Activated CD4-positive, alpha-beta T cell treated with anti-CD3 and anti-CD28 coated beads, Interleukin-2, amount 10 ng/mL, durations not matched to agents 24 days and 14 days (primary cell): Measurements from ENCODE around the gene SMYD2. TPM values are rescaled to one million over a fixed set of nuclear protein-coding genes. Genes with fewer than 3 reads are reported as not detected.
A peak's percentile ranks its signal among the peaks of the same experiment; 100 is the strongest.

Source experiments
- DNase-seq: peaks from one replicate; pipeline ENCODE4 v3.0.0; 2022
- H3K27ac Mint-ChIP-seq: one replicate; pipeline ENCODE4 v1.8.0; 2022; ENCODE audit warnings: mild to moderate bottlenecking, mixed read lengths
- H3K27me3 Mint-ChIP-seq: one replicate; pipeline ENCODE4 v1.8.0; 2022; ENCODE audit warnings: mixed read lengths
- H3K36me3 Mint-ChIP-seq: one replicate; pipeline ENCODE4 v1.8.0; 2022; ENCODE audit warnings: low read depth, mild to moderate bottlenecking, mixed read lengths
- H3K4me1 Mint-ChIP-seq: one replicate; pipeline ENCODE4 v1.8.0; 2021; ENCODE audit warnings: mixed read lengths
- H3K4me3 Mint-ChIP-seq: one replicate; pipeline ENCODE4 v1.8.0; 2022; ENCODE audit warnings: mild to moderate bottlenecking, moderate library complexity, mixed read lengths
- H3K9me3 Mint-ChIP-seq: one replicate; pipeline ENCODE4 v1.8.0; 2021; ENCODE audit warnings: mixed read lengths
- intact Hi-C: fragments of 100-400 bp; cut with micrococcal nuclease; formaldehyde crosslinking; loops from one replicate; pipeline ENCODE4 v1.15.1; 2023
- total RNA-seq: library from RNA; stranded (reverse); gene quantifications from 2 replicates; pipeline ENCODE4 v1.2.3, GENCODE V29; 2022

SMYD2 gene
- total RNA-seq, 1 donor from 2014 or later: 34.1 TPM

- intact Hi-C loops: no loop called here
- no peak for DNase-seq
- H3K27me3 Mint-ChIP-seq: no peaks in the 10 kb centered on the region
- H3K36me3 Mint-ChIP-seq: peaks cover 16% of the 10 kb centered on the region
- H3K4me3 Mint-ChIP-seq: no peak overlapping the region
- no peak overlapping the region for H3K27ac Mint-ChIP-seq
- no peaks in the 10 kb centered on the region for H3K4me1 Mint-ChIP-seq
- no peaks in the 10 kb centered on the region for H3K9me3 Mint-ChIP-seq
These were observed 98.4 kb downstream of the SMYD2 start for GRCh38 chr1:214379236-214379970.

GRCh38 chr1:214380396-214380795 lies 99.4 kb downstream of the SMYD2 start:
- Mint-ChIP-seq H3K4me1 (peaks cover 4% of the 10 kb centered on the region), H3K36me3 (peaks cover 22% of the 10 kb centered on the region), H3K9me3 (no peaks in the 10 kb centered on the region), H3K27ac (no peak overlapping the region), H3K27me3 (no peaks in the 10 kb centered on the region), H3K4me3 (no peak overlapping the region)
- DNase-seq: no peak
- intact Hi-C loops: no loop called here

- peaks cover 8% of the 10 kb centered on the region for H3K4me1 Mint-ChIP-seq
- intact Hi-C loops: no loop called here
- no peak for DNase-seq
- H3K27me3 Mint-ChIP-seq: no peaks in the 10 kb centered on the region
- no peaks in the 10 kb centered on the region for H3K9me3 Mint-ChIP-seq
- H3K36me3 Mint-ChIP-seq: peaks cover 24% of the 10 kb centered on the region
- no peak overlapping the region for H3K4me3 Mint-ChIP-seq
- H3K27ac Mint-ChIP-seq: no peak overlapping the region
These were observed 100.2 kb downstream of the SMYD2 start for GRCh38 chr1:214380986-214381695.

GRCh38 chr1:214383381-214384372 lies 102.7 kb downstream of the SMYD2 start:
- H3K27ac Mint-ChIP-seq: no peak overlapping the region
- peaks cover 23% of the 10 kb centered on the region for H3K36me3 Mint-ChIP-seq
- H3K27me3 Mint-ChIP-seq: no peaks in the 10 kb centered on the region
- DNase-seq: no peak
- intact Hi-C loops: no loop called here
- no peaks in the 10 kb centered on the region for H3K9me3 Mint-ChIP-seq
- no peak overlapping the region for H3K4me3 Mint-ChIP-seq
- H3K4me1 Mint-ChIP-seq: peaks cover 18% of the 10 kb centered on the region

- H3K4me1 Mint-ChIP-seq: peaks cover 22% of the 10 kb centered on the region
- no peaks in the 10 kb centered on the region for H3K27me3 Mint-ChIP-seq
- intact Hi-C loops: loop anchor here (5.0 kb wide), 1 partner anchor 52 kb away; no protein-coding TSS in a partner anchor
- peak overlapping the region; percentile 51 for H3K27ac Mint-ChIP-seq
- no peak for DNase-seq
- no peaks in the 10 kb centered on the region for H3K9me3 Mint-ChIP-seq
- no peak overlapping the region for H3K4me3 Mint-ChIP-seq
- H3K36me3 Mint-ChIP-seq: peaks cover 24% of the 10 kb centered on the region
These were observed 103.6 kb downstream of the SMYD2 start for GRCh38 chr1:214384373-214385079.

- Mint-ChIP-seq H3K27ac (peak overlapping the region; percentile 75), H3K4me3 (peak overlapping the region; percentile 30), H3K36me3 (peaks cover 25% of the 10 kb centered on the region), H3K4me1 (peaks cover 28% of the 10 kb centered on the region), H3K27me3 (no peaks in the 10 kb centered on the region), H3K9me3 (no peaks in the 10 kb centered on the region)
- intact Hi-C loops: loop anchor here (5.0 kb wide), 1 partner anchor 53 kb away; no protein-coding TSS in a partner anchor
- no peak for DNase-seq
These were observed 104.5 kb downstream of the SMYD2 start for GRCh38 chr1:214385428-214385827.

- Mint-ChIP-seq H3K36me3 (peaks cover 26% of the 10 kb centered on the region), H3K4me3 (no peak overlapping the region), H3K9me3 (no peaks in the 10 kb centered on the region), H3K27me3 (no peaks in the 10 kb centered on the region), H3K27ac (peak overlapping the region; percentile 84), H3K4me1 (peaks cover 28% of the 10 kb centered on the region)
- intact Hi-C loops: loop anchor here (5.0 kb wide), 1 partner anchor 54 kb away; no protein-coding TSS in a partner anchor
- no peak for DNase-seq
These were observed 105.4 kb downstream of the SMYD2 start for GRCh38 chr1:214386333-214386732.
